ENCODE measurements around the gene ALAD.
A peak's percentile ranks its signal among the peaks of the same experiment; 100 is the strongest.

ALAD gene

DNA sequence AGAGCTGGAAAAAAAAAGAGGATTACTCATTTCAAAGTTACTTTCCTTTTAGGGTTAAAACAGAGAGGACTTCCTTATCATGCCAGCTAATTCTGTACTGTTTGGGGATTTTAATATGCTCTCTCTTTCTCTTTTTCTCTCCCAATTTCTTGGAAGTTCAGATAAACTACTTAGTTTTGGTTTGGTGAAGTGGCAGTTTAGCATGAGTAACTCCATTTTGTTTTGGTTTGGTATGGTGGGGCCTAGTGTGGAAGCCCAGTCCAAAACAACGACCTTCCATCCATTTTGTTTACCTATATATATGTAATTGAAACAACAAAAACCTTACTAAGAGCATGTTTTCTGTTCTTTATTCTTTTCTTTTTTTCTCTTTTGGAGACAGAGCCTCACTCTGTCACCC, 55.4 kb downstream of the ALAD start:
- no peak for DNase-seq (ENCODE audit: low spot score)

DNA sequence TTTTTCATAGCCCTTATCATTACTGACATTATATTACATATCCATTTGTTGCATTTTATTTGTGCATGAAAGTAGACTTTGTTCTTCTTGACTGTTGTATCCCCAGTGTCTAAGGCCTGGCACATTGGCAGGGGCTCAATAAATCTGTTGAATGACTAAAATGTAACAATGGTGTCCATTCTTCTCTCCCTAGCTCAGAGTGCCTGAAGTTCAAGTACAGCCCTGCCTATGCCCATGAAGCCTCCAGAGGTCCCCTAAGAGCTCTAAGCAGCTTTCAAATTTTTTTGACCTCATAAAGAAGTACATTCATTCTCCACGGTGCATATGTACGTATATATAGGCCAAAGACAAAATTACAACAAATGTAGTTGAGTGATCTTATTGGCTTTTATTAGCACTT, 55.9 kb downstream of the ALAD start:
- peak; percentile 84 for DNase-seq (ENCODE audit: low spot score)

DNA sequence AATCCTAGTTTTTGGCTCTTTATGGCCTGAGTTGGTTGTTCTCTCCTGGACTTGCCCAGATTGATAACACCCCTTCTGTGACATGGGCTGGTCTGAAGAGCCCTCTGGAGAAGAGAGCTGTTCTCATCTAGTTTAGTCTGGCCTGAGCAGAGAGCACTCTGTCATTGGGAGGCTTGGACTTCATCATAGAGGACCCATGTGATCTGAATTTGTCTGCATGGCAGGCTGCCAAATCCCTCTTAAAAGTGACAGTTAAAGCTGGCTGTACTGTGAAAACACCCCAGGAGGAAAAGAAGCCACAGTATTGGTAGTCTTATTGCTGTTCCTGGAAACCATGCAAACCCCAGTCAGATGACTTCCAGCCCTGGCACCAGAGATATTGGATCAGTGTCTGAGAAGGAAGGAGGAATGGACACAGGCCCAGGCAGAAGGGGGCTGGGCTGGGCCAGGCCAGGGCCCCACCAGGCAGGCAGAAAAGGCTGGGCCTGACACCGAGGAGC, 57.3 kb downstream of the ALAD start:
- DNase-seq (ENCODE audit: low spot score), result peak; percentile 97

DNA sequence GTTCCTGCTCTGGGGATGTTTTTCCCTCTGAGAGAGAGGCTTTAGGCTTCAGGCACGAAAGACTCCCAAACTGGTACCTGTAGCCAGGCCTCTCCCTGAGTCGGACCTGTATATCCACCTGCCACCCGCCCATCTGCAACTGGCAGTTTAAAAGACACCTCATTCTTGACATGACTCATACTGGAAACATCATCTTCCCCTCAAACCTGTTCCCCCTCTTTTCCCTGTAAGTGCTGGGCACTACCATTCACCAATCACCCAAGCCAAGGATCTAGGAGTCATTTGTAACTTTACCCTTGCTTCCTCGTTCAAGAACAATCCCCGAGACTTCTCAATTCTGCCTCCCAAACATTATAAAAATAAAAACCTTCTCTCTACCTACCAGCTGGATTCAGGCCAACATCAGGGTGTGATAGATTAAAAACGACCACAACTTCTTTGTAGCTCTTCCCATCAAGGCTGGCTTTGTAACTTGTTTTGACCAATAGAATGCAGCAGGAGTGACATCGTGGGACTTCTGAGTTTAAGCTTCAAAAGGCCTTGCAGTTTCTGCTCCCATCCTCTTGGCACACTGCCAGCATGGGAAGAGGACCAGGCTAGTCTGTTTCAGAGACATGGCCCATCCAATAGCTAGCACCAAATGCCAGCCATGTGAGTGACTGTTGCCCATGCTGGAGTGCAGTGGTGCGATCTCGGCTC, 59.2 kb downstream of the ALAD start:
- no peak for DNase-seq (ENCODE audit: low spot score)

DNA sequence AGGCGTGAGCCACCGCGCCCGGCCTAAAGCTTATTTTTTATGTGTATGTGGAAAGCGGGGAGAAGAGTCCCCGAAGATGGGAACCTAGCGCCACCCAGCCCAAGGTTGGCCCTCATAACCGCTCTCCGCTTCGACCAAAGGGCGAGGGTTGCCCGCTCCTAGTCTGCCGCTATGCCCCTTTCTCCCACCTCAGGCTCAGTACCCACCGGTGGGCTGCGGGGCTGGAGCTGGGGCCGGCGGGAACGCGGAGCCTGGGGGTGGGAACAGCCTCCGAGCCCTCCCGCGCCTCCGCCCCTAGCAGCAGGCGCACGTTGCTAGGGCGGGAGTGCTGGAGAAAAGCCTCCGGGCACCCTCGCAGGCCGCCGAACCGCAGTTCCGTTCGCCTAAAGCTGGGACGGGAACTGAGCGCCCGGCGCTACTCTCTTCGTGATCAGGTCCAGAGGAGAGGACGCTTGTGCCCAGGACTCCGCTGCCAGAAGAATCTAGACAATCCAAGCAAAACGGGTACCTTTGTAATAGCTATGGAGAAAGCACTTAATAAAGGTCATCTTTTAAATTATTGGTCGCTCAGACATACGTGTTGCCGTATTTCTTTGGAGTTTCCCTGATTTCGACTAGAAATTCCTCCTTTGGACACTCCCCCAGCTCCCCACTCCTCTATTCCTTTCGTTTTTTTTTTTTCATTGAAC, 60.9 kb downstream of the ALAD start, which contains the start of gene WDR31:
TSS of gene WDR31 (minus strand) at position 265 of the 689 bp plus-strand sequence. CDS start 8,253 bp downstream, outside the sequence.
- peak; percentile 78 for DNase-seq (ENCODE audit: low spot score)

DNA sequence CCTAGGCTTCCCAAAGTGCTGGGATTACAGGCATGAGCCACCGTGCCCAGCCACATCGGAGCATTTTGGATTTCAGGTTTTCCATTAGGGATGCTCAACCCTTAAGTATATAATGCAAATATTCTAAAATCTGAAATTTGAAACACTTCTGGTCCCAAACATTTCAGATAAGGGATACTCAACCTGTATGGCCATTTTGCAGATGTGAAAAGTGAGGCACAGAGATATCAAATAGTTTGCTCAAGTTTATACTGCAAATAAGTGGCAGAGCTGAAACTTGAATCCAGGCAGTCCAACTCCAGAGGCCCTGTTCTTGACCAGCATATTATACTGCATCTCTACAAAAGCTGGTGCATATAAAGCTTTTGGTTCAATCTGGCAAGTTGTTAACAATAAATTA, 63.4 kb downstream of the ALAD start:
- no peak for DNase-seq (ENCODE audit: low spot score)

Measured in pons (tissue), 1 donor.